HFF-Myc (cell line): Measurements from ENCODE around the gene B3GALNT1.

Experiments used
- DNase-seq: peaks from one replicate; pipeline ENCODE4 v3.0.0-alpha.2; 2011; ENCODE audit warnings: low read depth; ENCODE audit errors: extremely low read depth
- H3K4me3 ChIP-seq: replicated peaks from 2 replicates; pipeline ENCODE4 v1.5.1; 2011; ENCODE audit warnings: low read depth, mild to moderate bottlenecking, control low read depth, low read length
- CTCF ChIP-seq: IDR thresholded peaks from 2 replicates; pipeline ENCODE4 v1.5.1; 2012; ENCODE audit warnings: mild to moderate bottlenecking, low read depth, low read length, control low read depth; ENCODE audit errors: missing control alignments

Gene B3GALNT1

GRCh38 chr3:161139686-161140085 is 34.5 kb upstream of the B3GALNT1 start:
- no peak for TF ChIP-seq CTCF
- no peak for DNase-seq
- H3K4me3 ChIP-seq = no peak overlapping the region

DNA sequence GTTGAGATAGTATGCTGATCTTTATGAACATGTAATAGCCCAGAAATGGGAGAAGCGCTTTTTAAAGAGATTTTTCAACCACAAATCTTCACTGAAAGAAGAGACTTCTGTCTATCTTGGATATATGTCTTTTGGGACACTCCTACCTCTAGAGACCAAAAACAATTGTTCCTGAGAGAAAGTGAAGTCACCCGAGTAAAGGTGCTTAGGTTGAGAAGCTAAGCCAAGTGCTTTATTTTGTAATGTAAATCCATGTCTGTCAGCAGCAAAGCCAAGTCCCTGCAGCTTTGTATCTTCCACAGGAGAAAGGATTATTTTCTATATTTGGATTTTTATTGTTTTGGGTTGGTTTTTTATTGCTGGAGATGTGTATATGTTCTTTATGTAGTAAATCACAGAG is 32.1 kb upstream of the B3GALNT1 start:
- no peak for TF ChIP-seq CTCF
- no peak overlapping the region for H3K4me3 ChIP-seq
- no peak for DNase-seq

DNA sequence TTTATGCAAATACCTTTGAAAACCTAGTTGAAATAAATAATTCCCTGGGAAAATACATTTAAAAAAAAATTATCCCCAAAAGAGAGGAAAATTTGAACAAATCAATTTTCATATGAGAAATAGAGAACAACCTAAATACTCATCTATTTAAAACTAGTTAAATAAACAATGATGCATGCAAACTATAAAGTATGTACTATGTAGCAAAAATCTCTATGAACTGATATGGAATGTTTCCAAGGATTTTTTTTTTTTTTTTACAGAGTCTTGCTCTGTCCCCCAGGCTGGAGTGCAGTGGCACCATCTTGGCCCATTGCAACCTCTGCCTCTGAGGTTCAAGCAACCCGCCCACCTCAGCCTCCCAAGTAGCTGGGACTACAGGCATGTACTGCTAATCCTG is 27.2 kb upstream of the B3GALNT1 start:
- TF ChIP-seq CTCF = no peak
- H3K4me3 ChIP-seq = no peak overlapping the region
- DNase-seq = no peak

DNA sequence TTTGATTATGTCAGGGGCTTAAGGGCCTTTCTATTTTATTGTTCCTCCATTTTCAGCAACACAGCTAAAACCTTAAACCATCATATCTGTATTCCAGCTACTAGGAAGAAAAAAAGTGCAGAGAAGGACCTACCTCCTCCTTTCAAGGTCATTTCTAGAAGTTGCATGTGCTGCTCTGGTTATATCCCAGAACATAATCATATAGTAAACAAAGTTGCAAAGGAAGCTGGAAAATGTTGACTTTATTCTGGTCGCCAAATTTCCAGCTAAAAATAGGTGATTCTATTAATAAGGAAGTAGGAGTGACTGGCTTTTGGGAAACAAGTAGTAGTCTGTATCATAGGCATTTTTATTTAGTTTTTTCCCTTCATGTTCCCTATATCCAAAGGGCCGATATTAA is 21.3 kb upstream of the B3GALNT1 start:
- no peak for TF ChIP-seq CTCF
- DNase-seq = no peak

DNA sequence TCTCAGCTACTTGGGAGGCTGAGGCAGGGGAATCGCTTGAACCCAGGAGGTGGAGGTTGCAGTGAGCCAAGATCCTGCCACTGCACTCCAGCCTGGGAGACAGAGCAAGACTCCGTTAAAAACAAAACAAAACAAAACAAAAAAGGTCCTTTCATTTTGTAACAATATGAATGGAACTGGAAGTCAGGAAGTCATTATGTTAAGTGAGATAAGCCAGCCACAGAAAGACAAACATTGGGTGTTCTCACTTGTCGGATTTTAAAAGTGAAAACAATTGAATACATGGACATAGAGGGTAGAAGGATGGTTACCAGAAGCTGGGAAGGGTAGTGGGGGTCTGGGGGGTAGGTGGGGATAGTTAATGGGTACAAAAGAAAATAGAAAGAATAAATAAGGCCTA is 12.5 kb upstream of the B3GALNT1 start:
- no peak for TF ChIP-seq CTCF
- H3K4me3 ChIP-seq = no peak overlapping the region
- no peak for DNase-seq

More for the DNA sequence above, 21.3 kb upstream of the B3GALNT1 start:
- H3K4me3 ChIP-seq = no peak overlapping the region

DNA sequence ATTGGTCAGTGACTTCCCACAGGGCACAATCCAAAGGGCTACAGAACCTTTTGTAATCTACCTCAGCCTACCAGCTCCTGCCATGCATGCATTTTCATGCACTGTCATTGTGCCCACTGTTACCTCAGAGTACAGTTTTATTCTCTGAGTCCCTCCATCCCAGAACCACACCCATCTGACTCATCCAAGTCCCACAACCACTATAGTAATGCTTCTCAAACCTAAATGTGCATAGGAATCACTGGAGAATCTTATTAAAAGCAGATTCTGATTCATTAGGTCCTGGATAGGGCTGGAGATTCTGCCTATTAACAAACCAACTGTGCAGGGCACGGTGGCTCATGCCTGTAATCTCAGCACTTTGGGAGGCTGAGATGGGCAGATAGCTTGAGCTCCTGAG is 3.7 kb upstream of the B3GALNT1 start:
- no peak overlapping the region for H3K4me3 ChIP-seq
- TF ChIP-seq CTCF = no peak
- DNase-seq = peak; percentile 51

GRCh38 chr3:161107311-161107710 is 2.2 kb upstream of the B3GALNT1 start:
- DNase-seq = no peak
- no peak for TF ChIP-seq CTCF
- no peak overlapping the region for H3K4me3 ChIP-seq
